WERI-Rb-1 (cell line): ENCODE measurements around the gene KAT6B.

Experiments used
- DNase-seq: peaks from one replicate; pipeline ENCODE4 v3.0.0-alpha.2; 2020
- H3K27ac ChIP-seq: fragments of 250-450 bp; sonication (Bioruptor Pico); 2 replicates; pipeline ENCODE4 v1.5.1; 2020; ENCODE audit warnings: mild to moderate bottlenecking, moderate library complexity
- H3K27me3 ChIP-seq: fragments of 250-450 bp; sonication (Bioruptor Pico); 2 replicates; pipeline ENCODE4 v1.5.1; 2021; ENCODE audit warnings: mild to moderate bottlenecking, low read depth, moderate library complexity; ENCODE audit not compliant: insufficient read depth, severe bottlenecking
- H3K36me3 ChIP-seq: fragments of 250-450 bp; sonication (Bioruptor Pico); 2 replicates; pipeline ENCODE4 v1.5.1; 2020; ENCODE audit warnings: mild to moderate bottlenecking, moderate library complexity
- H3K4me3 ChIP-seq: 2 replicates; pipeline ENCODE4 v1.5.1; 2011; ENCODE audit warnings: low read depth, mild to moderate bottlenecking, control low read depth, low read length
- H3K9me3 ChIP-seq: fragments of 250-450 bp; sonication (Bioruptor Pico); 2 replicates; pipeline ENCODE4 v1.5.1; 2021; ENCODE audit warnings: mild to moderate bottlenecking, moderate library complexity; ENCODE audit not compliant: severe bottlenecking
- TF ChIP-seq, protein P1 (sequence below): IDR thresholded peaks from 2 replicates; pipeline ENCODE4 v1.5.1; 2011; ENCODE audit warnings: low read depth, mild to moderate bottlenecking, control low read depth, inconsistent platforms, low read length

Gene KAT6B

DNA sequence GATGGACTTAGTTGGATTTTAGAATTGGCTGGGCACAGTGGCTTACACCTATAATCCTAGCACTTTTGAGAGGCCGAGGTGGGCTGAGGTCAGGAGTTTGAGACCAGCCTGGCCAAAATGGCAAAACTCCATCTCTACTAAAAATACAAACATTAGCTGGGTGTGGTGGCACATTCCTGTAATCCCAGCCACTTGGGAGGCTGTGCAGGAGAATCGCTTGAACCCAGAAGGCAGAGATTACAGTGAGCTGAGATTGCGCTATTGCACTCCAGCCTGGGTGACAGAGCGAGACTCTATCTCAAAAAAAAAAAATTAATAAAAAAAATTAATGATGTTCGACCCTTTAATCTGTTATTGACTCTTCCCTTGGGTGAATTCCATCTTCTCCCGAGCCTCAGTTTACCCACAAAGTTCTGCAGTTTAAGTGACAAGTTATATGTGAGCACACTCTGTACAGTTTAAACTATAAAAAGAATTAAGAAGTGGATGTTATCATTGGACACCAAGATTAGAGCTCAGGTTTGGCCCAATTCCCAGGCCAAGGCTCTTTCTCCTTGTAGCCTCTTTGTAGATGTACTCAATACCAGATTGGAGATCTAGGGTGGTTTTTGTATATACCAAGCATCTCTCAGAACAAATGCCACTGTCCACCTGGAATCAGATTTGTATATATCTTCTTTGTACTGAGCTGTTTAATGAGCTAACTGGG lies 15.0 kb downstream of the KAT6B start:
- no peak for DNase-seq

DNA sequence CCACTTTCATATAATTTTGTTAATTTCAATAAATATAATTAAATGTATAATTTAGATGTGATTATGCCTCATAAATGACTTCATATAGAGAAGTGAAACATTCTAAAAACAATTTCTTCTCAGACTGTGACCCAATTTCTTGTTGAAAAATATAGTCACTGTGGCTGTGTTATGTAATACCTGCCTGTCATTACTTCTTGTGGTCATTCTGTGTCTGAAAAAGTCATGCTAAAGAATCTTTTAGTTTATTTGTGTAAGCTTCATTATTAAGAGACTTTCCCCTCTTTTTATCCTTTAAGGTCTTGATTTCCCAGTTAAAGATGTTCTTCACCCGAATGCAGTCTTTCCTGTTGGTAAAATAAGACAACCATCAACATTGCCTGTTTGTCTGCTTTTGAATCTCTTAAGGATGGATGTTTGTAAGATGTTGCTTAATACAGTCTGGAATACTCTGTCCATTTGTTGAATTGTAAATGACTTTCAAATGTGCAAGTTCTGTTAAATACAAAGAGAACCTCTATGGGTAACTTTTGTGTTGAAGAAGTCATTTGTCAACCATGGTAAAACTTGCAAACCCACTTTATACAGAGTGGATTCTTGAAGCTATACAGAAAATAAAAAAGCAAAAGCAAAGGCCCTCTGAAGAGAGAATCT lies 16.0 kb downstream of the KAT6B start:
- no peak overlapping the region for H3K4me3 ChIP-seq
- H3K36me3 ChIP-seq, result peaks cover 8% of the 10 kb centered on the region
- no peaks in the 10 kb centered on the region for H3K27me3 ChIP-seq
- no peak overlapping the region for H3K27ac ChIP-seq
- no peaks in the 10 kb centered on the region for H3K9me3 ChIP-seq
- DNase-seq, result no peak
- TF ChIP-seq, protein P1, sequence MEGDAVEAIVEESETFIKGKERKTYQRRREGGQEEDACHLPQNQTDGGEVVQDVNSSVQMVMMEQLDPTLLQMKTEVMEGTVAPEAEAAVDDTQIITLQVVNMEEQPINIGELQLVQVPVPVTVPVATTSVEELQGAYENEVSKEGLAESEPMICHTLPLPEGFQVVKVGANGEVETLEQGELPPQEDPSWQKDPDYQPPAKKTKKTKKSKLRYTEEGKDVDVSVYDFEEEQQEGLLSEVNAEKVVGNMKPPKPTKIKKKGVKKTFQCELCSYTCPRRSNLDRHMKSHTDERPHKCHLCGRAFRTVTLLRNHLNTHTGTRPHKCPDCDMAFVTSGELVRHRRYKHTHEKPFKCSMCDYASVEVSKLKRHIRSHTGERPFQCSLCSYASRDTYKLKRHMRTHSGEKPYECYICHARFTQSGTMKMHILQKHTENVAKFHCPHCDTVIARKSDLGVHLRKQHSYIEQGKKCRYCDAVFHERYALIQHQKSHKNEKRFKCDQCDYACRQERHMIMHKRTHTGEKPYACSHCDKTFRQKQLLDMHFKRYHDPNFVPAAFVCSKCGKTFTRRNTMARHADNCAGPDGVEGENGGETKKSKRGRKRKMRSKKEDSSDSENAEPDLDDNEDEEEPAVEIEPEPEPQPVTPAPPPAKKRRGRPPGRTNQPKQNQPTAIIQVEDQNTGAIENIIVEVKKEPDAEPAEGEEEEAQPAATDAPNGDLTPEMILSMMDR, result no peak

More for the DNA sequence above, 15.0 kb downstream of the KAT6B start:
- Histone ChIP-seq H3K27me3 (no peaks in the 10 kb centered on the region), H3K9me3 (no peaks in the 10 kb centered on the region), H3K36me3 (peaks cover 8% of the 10 kb centered on the region), H3K27ac (no peak overlapping the region), H3K4me3 (no peak overlapping the region)
- TF ChIP-seq, protein P1, result no peak

DNA sequence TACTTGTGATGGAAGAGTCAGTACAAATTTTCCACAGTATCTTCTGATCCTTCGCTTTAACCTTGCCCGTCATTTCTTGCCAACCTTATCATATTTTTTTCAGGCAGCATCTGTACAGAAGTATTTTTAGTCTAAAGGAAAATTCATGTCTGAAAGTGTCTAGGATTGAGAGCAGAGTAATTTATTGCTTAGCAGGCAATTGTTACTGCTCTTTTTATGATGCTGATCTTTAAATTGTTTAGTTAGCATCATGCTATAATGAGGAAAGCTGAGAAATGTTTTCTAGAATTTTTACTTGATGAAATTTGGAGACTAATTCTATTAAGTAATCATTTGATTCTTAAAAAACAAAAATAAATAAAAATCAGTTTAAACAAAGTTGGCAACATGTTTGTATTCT lies 20.6 kb downstream of the KAT6B start:
- no peaks in the 10 kb centered on the region for H3K27me3 ChIP-seq
- no peak for DNase-seq
- H3K4me3 ChIP-seq, result no peak overlapping the region
- H3K36me3 ChIP-seq, result peaks cover 2% of the 10 kb centered on the region
- no peak overlapping the region for H3K27ac ChIP-seq
- H3K9me3 ChIP-seq, result no peaks in the 10 kb centered on the region
- TF ChIP-seq, protein P1, result no peak

DNA sequence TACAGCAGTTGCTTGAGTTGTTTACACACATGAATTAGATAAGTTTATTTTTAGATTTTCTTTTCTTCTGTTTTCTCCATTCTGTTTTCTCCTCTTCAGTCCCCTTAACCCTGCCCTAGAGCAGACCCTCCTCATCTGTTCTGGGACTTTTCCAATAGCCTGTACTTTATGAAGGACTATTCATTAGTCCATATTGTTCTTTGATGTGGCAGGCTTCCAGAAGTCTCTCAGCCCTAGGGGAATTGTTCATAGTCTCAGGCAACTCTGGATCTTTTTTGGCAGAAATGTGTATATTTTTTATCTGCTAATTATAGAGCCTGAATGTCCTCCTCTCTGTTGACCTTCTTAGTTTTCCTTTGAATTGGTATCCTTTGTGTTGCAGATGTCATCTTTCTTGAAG lies 25.4 kb downstream of the KAT6B start:
- TF ChIP-seq, protein P1, result no peak
- Histone ChIP-seq H3K27ac (no peak overlapping the region), H3K9me3 (no peaks in the 10 kb centered on the region), H3K4me3 (no peak overlapping the region), H3K27me3 (no peaks in the 10 kb centered on the region), H3K36me3 (no peaks in the 10 kb centered on the region)
- no peak for DNase-seq

DNA sequence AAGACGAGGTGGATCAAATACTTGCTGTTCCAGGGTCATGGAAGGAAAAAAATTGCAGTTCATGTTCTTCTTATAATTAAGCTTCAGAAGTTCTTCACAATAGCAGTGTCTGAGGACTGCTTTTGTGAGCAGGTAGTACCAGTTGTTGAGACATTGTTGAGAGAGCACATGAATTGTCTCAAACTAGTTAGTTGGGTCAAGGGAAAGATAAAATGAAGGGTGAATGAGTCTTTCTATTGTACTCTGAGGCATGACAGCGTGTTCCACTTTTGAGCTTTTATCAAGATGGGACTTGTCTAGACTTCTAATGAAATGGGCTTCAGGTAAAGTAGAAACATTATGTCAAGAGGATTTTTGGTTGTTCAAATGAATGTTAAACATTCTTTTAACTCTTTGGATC lies 26.0 kb downstream of the KAT6B start:
- Histone ChIP-seq H3K27me3 (no peaks in the 10 kb centered on the region), H3K36me3 (no peaks in the 10 kb centered on the region), H3K4me3 (no peak overlapping the region), H3K27ac (no peak overlapping the region), H3K9me3 (no peaks in the 10 kb centered on the region)
- no peak for DNase-seq
- TF ChIP-seq, protein P1, result no peak
